ENCODE results near the gene TBX4.
A peak's percentile ranks its signal among the peaks of the same experiment; 100 is the strongest.
"Not testable (repeated sequence)": the region's sequence is repeated elsewhere in the genome, so short reads cannot be mapped to it uniquely, and the experiment has no call there.

Gene TBX4

DNA sequence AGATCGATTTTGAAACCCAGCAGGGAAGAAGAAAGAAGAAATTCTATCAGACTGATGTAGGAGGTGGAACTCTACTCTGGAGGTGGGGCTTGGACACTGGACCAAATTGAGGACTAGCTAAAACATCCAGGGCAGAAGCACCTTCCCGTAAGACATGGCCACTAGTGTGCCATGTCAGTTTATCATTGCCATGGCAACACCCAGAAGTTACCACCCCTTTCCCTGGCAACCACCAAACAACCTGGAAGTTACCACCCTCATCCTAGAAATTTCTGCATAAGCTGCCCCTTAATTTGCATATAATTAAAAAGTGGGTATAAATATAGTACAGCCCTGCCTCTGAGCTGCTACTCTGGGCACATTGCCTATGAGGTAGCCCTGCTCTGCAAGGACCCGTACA is 72.1 kb downstream of the TBX4 start:
- DNase-seq (ENCODE audit: low spot score), result peak; percentile 6

DNA sequence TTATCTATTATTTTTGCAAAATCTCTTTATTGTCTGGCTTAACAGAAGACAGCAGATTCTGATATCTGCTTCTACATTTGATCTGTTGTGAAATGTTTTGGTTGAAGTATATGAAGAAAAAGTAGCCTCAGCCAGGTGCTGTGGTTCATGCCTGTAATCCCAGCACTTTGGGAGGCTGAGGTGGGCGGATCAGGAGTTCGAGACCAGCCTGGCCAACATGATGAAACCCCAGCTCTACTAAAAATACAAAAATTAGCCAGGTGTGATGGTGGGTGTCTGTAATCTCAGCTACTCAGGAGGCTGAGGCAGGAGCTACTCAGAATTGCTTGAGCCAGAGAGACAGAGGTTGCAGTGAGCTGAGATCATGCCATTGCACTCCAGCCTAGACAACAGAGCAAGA is 75.2 kb downstream of the TBX4 start:
- DNase-seq (ENCODE audit: low spot score), result not testable (repeated sequence)

GRCh38 chr17:61528171-61528570 is 75.9 kb downstream of the TBX4 start:
- no peak for DNase-seq (ENCODE audit: low spot score)

DNA sequence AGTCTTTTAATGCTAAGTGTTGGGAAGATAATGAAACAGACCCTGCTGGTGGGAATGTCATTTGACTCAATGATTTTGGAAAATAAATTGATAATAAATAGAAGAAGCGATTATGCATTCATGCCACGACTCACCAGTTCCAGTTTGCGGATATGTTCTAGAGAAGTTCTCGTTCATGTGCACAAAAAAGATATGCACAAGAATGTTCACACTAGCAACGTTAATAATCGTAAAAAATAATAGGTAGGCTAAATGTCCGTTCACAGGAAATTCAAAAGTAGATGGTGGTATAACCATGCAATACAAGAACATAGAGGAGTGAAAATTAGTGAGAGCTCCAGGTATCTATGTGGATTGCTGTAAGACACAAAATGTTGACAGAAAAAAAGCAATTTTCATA is 79.0 kb downstream of the TBX4 start:
- DNase-seq (ENCODE audit: low spot score), result no peak

GRCh38 chr17:61532826-61533225 is 80.6 kb downstream of the TBX4 start:
- DNase-seq (ENCODE audit: low spot score), result no peak

GRCh38 chr17:61533797-61534196 is 81.6 kb downstream of the TBX4 start:
- DNase-seq (ENCODE audit: low spot score), result no peak

DNA sequence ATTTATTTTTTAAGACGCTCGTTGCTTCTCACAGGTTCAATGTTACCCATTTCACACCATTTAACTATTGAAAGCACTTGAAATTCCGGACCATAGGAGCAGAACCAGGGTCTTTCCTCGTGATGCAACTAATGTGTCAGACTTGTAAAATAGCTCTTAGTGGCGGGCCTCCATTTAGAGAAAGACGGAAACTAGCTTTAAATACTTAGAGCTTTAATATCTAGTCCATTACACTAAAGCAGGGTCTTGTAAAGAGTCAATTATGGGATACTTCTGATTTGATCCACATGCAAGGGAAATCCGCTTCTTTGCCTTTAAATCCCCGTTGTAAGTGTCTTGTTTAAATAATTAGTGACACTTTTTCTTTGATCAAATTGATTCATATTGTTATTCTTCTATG is 82.2 kb downstream of the TBX4 start:
- DNase-seq (ENCODE audit: low spot score), result no peak
